Gastrocnemius medialis (tissue), 4 donors: ENCODE measurements around the gene TP53I13.

Experiments
- POLR2A ChIP-seq, 2 donors: fragments of 450-650 bp; IDR thresholded peaks; one replicate each; pipeline ENCODE4 v1.6.1; 2017; ENCODE audit warnings: antibody characterized with exemption in 2 of 2, mild to moderate bottlenecking in 2 of 2, moderate library complexity in 2 of 2
- TF ChIP-seq, protein P1 (sequence below), 5 experiments: fragments of 450-650 bp in 3 of 5; fragments of 200-600 bp in 2 of 5; sonication (generic) in 2 of 5; IDR thresholded peaks in 4 of 5; conservative IDR thresholded peaks in 1 of 5; 1 replicate in 4 of 5; 2 replicates in 1 of 5; pipeline ENCODE4 v1.5.1; 2016 to 2019; ENCODE audit warnings: antibody characterized with exemption in 5 of 5, mild to moderate bottlenecking in 3 of 5, moderate library complexity in 3 of 5

DNA sequence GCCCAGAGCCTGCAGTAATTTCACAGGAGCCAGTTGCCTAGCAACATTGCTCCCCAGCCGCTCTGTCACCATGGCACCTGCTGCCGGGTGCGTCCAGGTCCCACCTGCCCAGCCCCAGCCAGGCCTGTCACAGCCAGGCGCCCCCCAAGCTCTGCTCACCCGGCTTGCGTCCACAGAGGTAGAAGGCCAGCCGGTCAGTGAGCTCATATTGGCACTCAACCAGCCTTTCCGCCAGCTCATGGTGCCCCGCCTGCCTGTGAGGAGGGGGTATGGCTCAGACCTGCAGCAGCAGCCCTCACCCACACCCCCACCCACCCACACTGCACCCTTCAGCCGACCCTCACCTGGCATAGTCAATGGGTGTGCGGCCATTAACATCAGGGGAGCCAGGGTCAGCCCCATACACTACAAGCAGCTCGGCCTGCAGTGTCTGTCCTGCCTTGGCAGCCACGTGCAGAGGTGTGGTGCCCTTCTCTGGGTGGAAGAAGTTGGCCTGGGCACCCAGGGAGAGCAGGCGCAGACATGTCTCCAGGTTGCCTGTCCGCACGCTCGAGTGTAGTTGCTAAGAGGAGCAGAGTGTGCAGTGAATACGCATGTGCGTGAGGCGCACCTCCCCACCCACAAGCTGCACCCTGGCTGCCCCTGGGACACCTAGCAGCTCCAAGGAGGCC lies 13.2 kb downstream of the TP53I13 start:
- TF ChIP-seq, protein P1, sequence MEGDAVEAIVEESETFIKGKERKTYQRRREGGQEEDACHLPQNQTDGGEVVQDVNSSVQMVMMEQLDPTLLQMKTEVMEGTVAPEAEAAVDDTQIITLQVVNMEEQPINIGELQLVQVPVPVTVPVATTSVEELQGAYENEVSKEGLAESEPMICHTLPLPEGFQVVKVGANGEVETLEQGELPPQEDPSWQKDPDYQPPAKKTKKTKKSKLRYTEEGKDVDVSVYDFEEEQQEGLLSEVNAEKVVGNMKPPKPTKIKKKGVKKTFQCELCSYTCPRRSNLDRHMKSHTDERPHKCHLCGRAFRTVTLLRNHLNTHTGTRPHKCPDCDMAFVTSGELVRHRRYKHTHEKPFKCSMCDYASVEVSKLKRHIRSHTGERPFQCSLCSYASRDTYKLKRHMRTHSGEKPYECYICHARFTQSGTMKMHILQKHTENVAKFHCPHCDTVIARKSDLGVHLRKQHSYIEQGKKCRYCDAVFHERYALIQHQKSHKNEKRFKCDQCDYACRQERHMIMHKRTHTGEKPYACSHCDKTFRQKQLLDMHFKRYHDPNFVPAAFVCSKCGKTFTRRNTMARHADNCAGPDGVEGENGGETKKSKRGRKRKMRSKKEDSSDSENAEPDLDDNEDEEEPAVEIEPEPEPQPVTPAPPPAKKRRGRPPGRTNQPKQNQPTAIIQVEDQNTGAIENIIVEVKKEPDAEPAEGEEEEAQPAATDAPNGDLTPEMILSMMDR (IDR thresholded peaks at IDR 0.05 in 4 of 5, conservative IDR thresholded peaks at IDR 0.05 in 1 of 5), result no peak
- TF ChIP-seq POLR2A (IDR thresholded peaks at IDR 0.05), result no peak
